Stimulated activated CD8-positive, alpha-beta memory T cell treated with anti-CD3 and anti-CD28 coated beads, Interleukin-4, amount 100 ng/mL, for 1 hour (primary cell): ENCODE results near the gene CAPG.
"Not testable (repeated sequence)": the region's sequence is repeated elsewhere in the genome, so short reads cannot be mapped to it uniquely, and the experiment has no call there.

Source experiments
- DNase-seq, 2 donors: peaks; one replicate each; pipeline ENCODE4 v3.0.0-alpha.2; 2020; ENCODE audit warnings: low read depth in 2 of 2, low spot score in 1 of 2

The CAPG gene

GRCh38 chr2:85396531-85397470 is 13.4 kb downstream of the CAPG start:
- no peak for DNase-seq

- DNase-seq: no peak
Observed at GRCh38 chr2:85395912-85396475, 14.2 kb downstream of the CAPG start.

DNA sequence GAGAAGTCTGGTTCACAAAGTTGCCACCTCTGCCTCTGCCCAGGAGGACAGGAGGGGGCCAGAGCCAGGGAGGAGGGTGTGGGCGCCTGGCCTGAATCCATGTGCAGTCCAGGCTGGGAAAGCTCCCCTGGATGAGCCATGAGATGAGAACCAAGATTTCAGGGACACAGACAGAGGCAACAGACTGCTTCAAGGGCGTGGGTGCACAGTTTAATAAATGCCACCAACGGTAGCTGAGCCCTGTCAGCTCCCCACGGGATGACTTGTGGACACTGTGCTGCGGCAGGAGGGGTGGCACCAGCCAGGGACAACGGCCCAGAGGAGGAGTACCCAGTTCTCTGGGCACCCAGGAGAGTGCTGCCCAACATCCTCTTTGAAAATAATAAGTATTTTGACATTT is 15.2 kb downstream of the CAPG start:
- no peak for DNase-seq

DNA sequence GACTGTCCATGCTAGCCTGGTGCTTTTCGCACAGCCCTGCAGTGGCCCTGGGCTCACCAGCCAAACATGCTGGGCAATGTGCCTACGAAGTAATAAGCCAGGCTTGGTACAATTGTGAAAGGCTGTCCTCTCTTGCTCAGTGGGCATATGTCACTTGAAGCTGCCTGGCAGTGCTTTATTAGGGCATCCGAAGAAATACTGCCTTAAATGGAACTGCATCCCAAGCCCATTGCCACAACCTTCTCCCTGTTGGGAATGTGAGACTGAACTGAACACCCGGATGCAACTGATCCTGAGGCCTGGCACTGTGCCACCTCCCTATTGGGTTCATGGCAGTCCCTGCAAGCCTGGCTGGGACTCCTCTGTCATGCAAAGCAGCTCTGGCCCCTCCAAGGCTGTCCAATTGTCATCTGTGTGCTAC is 15.9 kb downstream of the CAPG start:
- DNase-seq: no peak

DNA sequence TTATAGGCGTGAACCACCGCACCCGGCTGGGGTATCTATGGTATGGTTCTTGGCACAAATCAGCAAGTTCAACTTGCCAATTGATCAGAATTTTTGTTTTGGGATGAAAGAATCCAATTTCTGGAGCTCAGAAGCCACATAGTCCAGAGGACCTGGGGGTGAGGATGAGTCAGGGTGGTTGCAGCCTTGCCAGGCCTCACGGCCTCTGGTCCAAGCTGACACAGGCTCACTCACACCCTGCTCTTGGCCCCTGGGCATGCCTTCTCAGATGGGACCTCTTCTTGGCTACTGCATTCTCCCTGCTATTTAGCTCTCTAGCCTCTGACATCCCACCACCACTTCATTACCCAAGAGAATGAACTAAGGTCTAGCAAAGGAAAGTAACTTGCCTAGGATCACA is 16.3 kb downstream of the CAPG start:
- DNase-seq: no peak

- DNase-seq: peak in 1 of 2 donors; percentile 58
Observed at GRCh38 chr2:85390941-85391669, 19.1 kb downstream of the CAPG start.

- no peak for DNase-seq
Observed at GRCh38 chr2:85388878-85389538, 21.2 kb downstream of the CAPG start.

- DNase-seq: no peak
Observed at GRCh38 chr2:85387754-85388153, 22.4 kb downstream of the CAPG start.

DNA sequence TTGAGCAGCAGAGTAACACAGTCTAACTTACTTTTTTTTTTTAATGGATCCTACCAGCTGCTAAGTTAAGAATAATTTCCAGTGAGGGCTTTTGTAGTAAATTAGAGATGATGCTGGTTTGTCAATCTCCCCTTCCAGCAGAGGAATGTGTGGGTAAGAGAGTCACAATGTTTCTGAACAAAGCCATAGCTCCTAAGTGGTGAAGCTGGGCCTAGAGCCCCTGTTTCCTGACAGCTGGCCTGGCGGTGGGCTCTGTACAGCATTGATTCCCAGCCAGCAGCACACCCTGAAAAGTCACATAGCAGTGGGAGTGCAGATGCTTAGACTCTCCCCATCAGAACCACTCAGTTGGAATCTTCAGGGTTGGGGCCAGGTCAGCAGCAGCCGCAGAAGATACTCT is 24.4 kb downstream of the CAPG start:
- no peak for DNase-seq

- no peak for DNase-seq
Observed at GRCh38 chr2:85383850-85384249, 26.3 kb downstream of the CAPG start.

GRCh38 chr2:85383151-85383550 is 27.0 kb downstream of the CAPG start:
- not testable (repeated sequence) for DNase-seq

GRCh38 chr2:85380048-85380447 is 30.1 kb downstream of the CAPG start:
- no peak for DNase-seq

DNA sequence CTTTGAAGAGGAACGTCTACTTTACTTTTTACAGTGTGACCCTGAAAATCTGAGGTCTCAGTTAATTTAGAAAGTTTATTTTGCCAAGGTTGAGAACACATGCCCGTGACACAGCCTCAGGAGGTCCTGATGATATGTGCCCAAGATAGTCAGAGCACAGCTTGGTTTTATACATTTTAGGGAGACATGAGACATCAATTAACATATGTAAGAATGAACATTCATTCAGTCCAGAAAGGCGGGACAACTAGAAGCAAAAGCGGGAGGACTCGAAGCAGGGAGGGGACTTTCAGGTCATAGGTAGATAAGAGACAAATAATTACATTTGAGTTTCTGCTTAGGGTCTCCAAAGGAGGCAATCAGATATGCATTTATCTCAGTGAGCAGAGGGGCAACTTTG is 31.9 kb downstream of the CAPG start:
- DNase-seq: no peak

DNA sequence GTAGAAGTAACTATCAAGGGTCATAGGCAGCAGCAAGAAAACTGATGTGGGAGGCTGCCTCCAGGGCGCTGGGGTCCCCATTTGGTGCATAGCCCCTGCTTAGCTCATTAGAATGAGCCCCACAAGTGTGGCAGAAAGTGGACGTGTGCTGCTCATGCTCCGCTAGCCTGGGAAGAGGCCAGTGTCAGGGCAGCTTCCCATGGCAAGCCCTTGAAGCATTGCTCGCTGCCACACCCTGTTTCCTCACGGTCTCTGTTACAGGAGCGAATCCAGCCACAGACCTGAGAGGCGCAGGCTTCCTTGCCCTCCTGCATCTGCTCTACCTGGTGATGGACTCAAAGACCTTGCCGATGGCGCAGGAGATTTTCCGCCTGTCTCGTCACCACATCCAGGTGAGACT is 33.1 kb downstream of the CAPG start:
- no peak for DNase-seq

GRCh38 chr2:85376291-85377065 is 33.7 kb downstream of the CAPG start:
- DNase-seq: no peak

- no peak for DNase-seq
Observed at GRCh38 chr2:85371045-85371444, 39.1 kb downstream of the CAPG start.

- no peak for DNase-seq
Observed at GRCh38 chr2:85369500-85369899, 40.7 kb downstream of the CAPG start.

- no peak for DNase-seq
Observed at GRCh38 chr2:85368921-85369320, 41.2 kb downstream of the CAPG start.

DNA sequence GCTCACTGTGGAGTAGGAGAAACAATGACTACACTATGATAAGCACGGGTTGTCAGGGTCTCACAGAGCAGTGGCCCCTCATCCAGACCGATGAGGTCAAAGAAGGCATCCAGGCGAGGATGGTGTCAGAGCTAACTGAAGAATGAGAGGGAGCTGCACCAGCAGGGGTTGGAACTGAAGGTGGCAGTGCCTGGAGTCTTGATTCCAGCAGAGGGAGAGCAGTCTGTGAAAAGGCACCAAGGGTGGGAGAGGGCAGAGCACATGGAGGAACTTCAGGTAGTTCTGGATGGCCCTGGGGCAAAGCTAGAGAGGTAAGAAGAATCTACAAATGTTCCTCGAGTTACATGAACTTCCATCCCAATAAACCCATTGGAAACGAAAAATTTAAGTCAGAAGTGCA is 43.0 kb downstream of the CAPG start:
- DNase-seq: no peak

GRCh38 chr2:85362653-85363387 is 47.3 kb downstream of the CAPG start:
- DNase-seq: not testable (repeated sequence)
